Colonic mucosa (tissue), 4 donors: ENCODE measurements around the gene PWP1. TPM values are rescaled to one million over a fixed set of nuclear protein-coding genes. Genes with fewer than 3 reads are reported as not detected.

Source experiments
- DNase-seq: peaks from one replicate; pipeline ENCODE4 v3.0.0-alpha.2; 2020
- H3K27ac ChIP-seq: fragments of 200-600 bp; one replicate; pipeline ENCODE4 v1.8.0; 2021
- H3K27me3 ChIP-seq: fragments of 200-600 bp; one replicate; pipeline ENCODE4 v1.8.0; 2021
- H3K36me3 ChIP-seq: fragments of 200-600 bp; one replicate; pipeline ENCODE4 v1.8.0; 2021
- H3K4me1 ChIP-seq: fragments of 200-600 bp; one replicate; pipeline ENCODE4 v1.8.0; 2021; ENCODE audit warnings: mild to moderate bottlenecking
- H3K4me3 ChIP-seq: fragments of 200-600 bp; one replicate; pipeline ENCODE4 v1.8.0; 2021
- H3K9ac ChIP-seq, 2 donors: one replicate each; pipeline ENCODE4 v1.7.0; 2013; ENCODE audit warnings: control low read depth in 2 of 2, low read depth in 2 of 2, low read length in 2 of 2
- H3K9me3 ChIP-seq: fragments of 200-600 bp; one replicate; pipeline ENCODE4 v1.8.0; 2021
- intact Hi-C: fragments of 100-400 bp; cut with DNase I; formaldehyde crosslinking; loops from one replicate; pipeline ENCODE4 v1.14.1; 2022
- total RNA-seq, 2 donors: library from RNA; stranded (reverse); fragmentation: NEBNext Ultra II Directional in 1 of 2; extraction: Animal tissue kit (Norgen Biotek cat#: 25700) in 1 of 2; gene quantifications; one replicate each; pipeline ENCODE4 v1.2.1, GENCODE V29; 2021
- TF ChIP-seq, protein P1 (sequence below): fragments of 200-600 bp; IDR thresholded peaks from one replicate; pipeline ENCODE4 v1.8.0; 2022; ENCODE audit warnings: antibody characterized with exemption, mild to moderate bottlenecking
- donor health status: healthy.
- donor health status: DM: no; HTN: no; CAD: no.
- donor health status: DM: no; HTN: no; CAD: no.

PWP1 gene
- total RNA-seq, 2 donors from 2014 or later = 19.7 to 23.8 TPM

DNA sequence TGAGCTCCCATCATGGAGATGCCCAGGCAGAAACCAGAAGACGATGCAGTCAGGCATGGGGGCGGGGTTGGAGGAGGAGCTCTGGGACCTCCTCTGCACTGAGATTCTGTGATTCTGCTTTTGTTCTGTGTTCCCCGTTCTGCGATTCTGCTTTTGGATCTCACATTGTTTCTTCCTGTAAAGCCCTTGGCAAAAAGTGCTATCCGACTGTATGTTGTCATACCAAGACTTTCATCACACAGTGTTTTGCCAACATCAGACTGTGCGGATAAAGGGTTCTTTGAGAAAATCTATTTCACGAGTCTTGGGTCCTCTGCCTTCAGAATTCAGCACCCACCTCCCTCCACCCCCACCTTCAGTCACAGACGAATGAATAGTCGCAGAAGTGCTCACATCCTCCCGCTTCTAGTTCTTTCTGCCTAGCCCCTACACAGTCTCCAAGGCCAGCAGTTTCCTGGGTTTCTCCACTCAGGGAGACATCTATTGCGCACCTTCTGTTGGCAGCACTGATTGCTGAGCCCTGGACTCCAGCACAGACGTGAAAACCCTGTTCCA lies 24.7 kb upstream of the PWP1 start:
- no peak for DNase-seq
- intact Hi-C loops = no loop called here

DNA sequence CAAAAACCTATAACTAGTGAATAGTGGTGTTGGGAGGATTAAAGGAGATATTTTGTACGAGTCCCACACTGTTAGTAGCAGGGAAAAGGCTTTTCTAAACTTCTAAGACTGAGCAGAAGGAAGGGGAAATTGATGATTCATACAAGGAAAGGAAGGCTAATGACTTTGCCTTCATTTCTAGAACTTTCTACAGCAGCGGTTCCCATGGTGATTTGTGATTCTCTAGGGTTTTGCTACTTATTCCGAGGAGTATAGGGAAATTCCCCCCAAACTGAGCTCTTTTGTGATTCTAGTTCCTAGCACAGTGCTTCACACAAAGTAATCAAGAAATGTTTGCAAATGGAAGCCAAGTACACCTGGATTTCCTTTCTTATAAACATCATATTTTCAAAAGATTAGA lies 23.8 kb upstream of the PWP1 start:
- TF ChIP-seq, protein P1, sequence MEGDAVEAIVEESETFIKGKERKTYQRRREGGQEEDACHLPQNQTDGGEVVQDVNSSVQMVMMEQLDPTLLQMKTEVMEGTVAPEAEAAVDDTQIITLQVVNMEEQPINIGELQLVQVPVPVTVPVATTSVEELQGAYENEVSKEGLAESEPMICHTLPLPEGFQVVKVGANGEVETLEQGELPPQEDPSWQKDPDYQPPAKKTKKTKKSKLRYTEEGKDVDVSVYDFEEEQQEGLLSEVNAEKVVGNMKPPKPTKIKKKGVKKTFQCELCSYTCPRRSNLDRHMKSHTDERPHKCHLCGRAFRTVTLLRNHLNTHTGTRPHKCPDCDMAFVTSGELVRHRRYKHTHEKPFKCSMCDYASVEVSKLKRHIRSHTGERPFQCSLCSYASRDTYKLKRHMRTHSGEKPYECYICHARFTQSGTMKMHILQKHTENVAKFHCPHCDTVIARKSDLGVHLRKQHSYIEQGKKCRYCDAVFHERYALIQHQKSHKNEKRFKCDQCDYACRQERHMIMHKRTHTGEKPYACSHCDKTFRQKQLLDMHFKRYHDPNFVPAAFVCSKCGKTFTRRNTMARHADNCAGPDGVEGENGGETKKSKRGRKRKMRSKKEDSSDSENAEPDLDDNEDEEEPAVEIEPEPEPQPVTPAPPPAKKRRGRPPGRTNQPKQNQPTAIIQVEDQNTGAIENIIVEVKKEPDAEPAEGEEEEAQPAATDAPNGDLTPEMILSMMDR = no peak
- Histone ChIP-seq H3K27ac (no peak overlapping the region), H3K9me3 (no peaks in the 10 kb centered on the region), H3K36me3 (no peaks in the 10 kb centered on the region), H3K4me1 (no peaks in the 10 kb centered on the region), H3K27me3 (no peaks in the 10 kb centered on the region), H3K9ac (no peak overlapping the region), H3K4me3 (no peak overlapping the region)
- intact Hi-C loops = no loop called here
- DNase-seq = no peak

More for the DNA sequence above, 24.7 kb upstream of the PWP1 start:
- Histone ChIP-seq H3K27me3 (no peaks in the 10 kb centered on the region), H3K4me1 (no peaks in the 10 kb centered on the region), H3K4me3 (no peak overlapping the region), H3K9me3 (no peaks in the 10 kb centered on the region), H3K27ac (no peak overlapping the region), H3K9ac (no peak overlapping the region), H3K36me3 (no peaks in the 10 kb centered on the region)
- TF ChIP-seq, protein P1 = no peak

DNA sequence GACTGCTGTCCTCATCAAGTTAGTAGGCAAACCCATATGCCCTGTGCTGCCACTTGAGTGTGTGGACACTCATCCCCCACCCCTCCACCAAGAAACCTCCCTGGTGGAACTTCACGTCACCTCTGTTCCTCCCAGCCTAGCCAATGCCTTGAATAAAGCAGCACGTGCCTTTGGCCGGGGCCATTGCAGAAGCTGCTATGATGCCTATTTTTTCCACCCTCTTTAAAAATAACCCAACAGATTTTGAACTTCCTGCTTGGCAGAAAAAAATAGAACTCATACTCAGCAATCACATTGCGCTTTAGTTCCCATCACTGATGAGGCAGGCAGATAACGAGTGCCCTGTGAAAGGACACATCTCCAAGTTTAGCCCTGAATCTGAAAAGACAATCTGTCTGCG lies 23.1 kb upstream of the PWP1 start:
- H3K4me1 ChIP-seq = no peaks in the 10 kb centered on the region
- no peak overlapping the region for H3K27ac ChIP-seq
- intact Hi-C loops = no loop called here
- TF ChIP-seq, protein P1 = no peak
- no peaks in the 10 kb centered on the region for H3K27me3 ChIP-seq
- H3K36me3 ChIP-seq = no peaks in the 10 kb centered on the region
- no peak for DNase-seq
- H3K9ac ChIP-seq = no peak overlapping the region
- no peak overlapping the region for H3K4me3 ChIP-seq
- no peaks in the 10 kb centered on the region for H3K9me3 ChIP-seq

DNA sequence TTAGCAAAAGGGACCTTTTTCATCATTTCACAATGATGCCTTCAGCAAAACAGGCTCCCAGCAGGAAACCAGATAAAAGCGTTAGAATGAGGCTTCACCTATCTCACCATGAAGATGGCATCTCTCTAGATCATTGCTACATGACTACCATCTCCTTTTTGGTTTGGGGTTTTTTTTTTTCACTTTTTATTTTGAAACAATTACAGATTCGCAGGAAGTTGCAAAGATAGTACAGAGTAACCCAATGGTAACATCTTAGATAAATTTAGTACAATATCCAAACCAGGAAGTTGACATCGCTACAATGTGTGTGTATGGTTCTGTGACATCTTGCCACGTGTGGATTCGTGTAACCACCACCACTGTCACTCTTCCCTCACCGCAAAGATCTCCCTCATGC lies 22.3 kb upstream of the PWP1 start:
- DNase-seq = no peak
- intact Hi-C loops = no loop called here
- Histone ChIP-seq H3K27me3 (peaks cover 2% of the 10 kb centered on the region), H3K9ac (no peak overlapping the region), H3K36me3 (no peaks in the 10 kb centered on the region), H3K4me3 (no peak overlapping the region), H3K4me1 (no peaks in the 10 kb centered on the region), H3K9me3 (no peaks in the 10 kb centered on the region), H3K27ac (no peak overlapping the region)
- TF ChIP-seq, protein P1 = no peak

DNA sequence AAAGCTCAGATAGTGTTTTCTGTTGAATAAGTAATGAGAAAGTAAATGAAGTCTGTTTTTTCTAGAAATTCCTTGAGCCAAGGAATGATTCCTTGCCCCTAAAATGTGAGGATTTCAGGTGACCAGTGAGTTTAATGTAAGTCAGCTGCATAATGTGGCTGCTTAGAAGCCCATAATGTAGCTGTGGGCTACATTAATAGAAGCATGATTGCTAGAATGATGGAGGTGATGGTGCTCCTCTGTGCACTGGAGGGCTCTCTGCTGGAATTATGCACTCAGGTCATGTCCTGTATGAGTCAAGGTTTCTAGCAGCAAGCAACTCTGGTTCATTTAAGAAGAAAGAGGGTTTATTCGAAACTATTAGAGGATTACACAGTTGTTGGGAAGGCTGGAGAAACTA lies 19.6 kb upstream of the PWP1 start:
- no peaks in the 10 kb centered on the region for H3K36me3 ChIP-seq
- no peaks in the 10 kb centered on the region for H3K9me3 ChIP-seq
- no peaks in the 10 kb centered on the region for H3K4me1 ChIP-seq
- intact Hi-C loops = no loop called here
- TF ChIP-seq, protein P1 = no peak
- H3K9ac ChIP-seq = no peak overlapping the region
- DNase-seq = no peak
- H3K27ac ChIP-seq = no peak overlapping the region
- peaks cover 4% of the 10 kb centered on the region for H3K27me3 ChIP-seq
- H3K4me3 ChIP-seq = no peak overlapping the region

DNA sequence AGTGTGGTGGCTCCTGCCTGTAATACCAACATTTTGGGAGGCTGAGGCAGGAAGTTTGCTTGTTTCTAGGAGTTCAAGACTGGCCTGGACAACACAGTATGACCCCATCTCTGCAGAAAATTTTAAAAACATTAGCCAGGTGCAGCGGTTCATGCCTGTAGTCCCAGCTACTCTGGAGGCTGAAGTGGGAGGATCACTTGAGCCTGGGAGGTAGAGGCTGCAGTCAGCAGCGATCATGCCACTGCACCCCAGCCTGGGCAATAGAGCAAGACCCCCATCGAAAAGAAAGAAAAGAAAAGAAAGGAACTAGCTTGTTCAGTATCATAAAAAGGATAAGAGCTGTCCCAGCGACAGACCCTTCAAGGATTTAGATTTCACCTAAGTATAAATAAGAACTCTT lies 18.1 kb upstream of the PWP1 start:
- H3K9ac ChIP-seq = no peak overlapping the region
- H3K9me3 ChIP-seq = no peaks in the 10 kb centered on the region
- TF ChIP-seq, protein P1 = no peak
- no peak overlapping the region for H3K4me3 ChIP-seq
- no peaks in the 10 kb centered on the region for H3K4me1 ChIP-seq
- intact Hi-C loops = no loop called here
- H3K27me3 ChIP-seq = peaks cover 4% of the 10 kb centered on the region
- DNase-seq = no peak
- H3K27ac ChIP-seq = no peak overlapping the region
- no peaks in the 10 kb centered on the region for H3K36me3 ChIP-seq
